ENCODE data around the gene PGAP3.

- TF ChIP-seq, protein P1, sequence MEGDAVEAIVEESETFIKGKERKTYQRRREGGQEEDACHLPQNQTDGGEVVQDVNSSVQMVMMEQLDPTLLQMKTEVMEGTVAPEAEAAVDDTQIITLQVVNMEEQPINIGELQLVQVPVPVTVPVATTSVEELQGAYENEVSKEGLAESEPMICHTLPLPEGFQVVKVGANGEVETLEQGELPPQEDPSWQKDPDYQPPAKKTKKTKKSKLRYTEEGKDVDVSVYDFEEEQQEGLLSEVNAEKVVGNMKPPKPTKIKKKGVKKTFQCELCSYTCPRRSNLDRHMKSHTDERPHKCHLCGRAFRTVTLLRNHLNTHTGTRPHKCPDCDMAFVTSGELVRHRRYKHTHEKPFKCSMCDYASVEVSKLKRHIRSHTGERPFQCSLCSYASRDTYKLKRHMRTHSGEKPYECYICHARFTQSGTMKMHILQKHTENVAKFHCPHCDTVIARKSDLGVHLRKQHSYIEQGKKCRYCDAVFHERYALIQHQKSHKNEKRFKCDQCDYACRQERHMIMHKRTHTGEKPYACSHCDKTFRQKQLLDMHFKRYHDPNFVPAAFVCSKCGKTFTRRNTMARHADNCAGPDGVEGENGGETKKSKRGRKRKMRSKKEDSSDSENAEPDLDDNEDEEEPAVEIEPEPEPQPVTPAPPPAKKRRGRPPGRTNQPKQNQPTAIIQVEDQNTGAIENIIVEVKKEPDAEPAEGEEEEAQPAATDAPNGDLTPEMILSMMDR (IDR thresholded peaks at IDR 0.05): no peak
- TF ChIP-seq REST (IDR thresholded peaks at IDR 0.05; ENCODE audit: insufficient read depth in 1 of 2, low read depth in 2 of 2, low read length in 1 of 2) (no peak), POLR2AphosphoS5 (IDR thresholded peaks at IDR 0.05; ENCODE audit: low read depth, low read length) (no peak)
Measured at GRCh38 chr17:39714234-39714633, 26.4 kb upstream of the PGAP3 start.
